ENCODE data around the gene UMOD.

GRCh38 chr16:20395946-20396345 is 43.4 kb upstream of the UMOD start:
- TF ChIP-seq CTCF (conservative IDR thresholded peaks at IDR 0.05; ENCODE audit: low read depth, low read length), result no peak
- TF ChIP-seq EZH2 (IDR thresholded peaks at IDR 0.05; ENCODE audit: borderline replicate concordance, low read depth, low read length, poor library complexity, severe bottlenecking), result no peak

All from A673 (cell line).